Left colon (tissue), 2 donors: ENCODE data around the gene SLC39A9. TPM values are rescaled to one million over a fixed set of nuclear protein-coding genes. Genes with fewer than 3 reads are reported as not detected.
"Not testable (repeated sequence)": the region's sequence is repeated elsewhere in the genome, so short reads cannot be mapped to it uniquely, and the experiment has no call there.

ENCODE experiments used
- ATAC-seq: fragments of 200-7000 bp; cut with Tn5 transposase; one replicate; pipeline ENCODE4 v1.9.1; 2020; ENCODE audit warnings: mild to moderate bottlenecking, moderate library complexity
- DNase-seq, 2 donors: peaks; one replicate each; pipeline ENCODE4 v3.0.0-alpha.2; 2020
- intact Hi-C, 2 donors: fragments of 100-400 bp; cut with DNase I in 1 of 2; cut with micrococcal nuclease in 1 of 2; formaldehyde crosslinking; loops; one replicate each; pipeline versions ENCODE4 v1.11.2 to v1.14.0; 2022; cut with DNase I, micrococcal nuclease
- total RNA-seq, 2 donors: library from RNA; stranded (reverse); fragmentation: NEBNext Ultra II Directional; extraction: Animal tissue kit (Norgen Biotek cat#: 25700); gene quantifications; one replicate each; pipeline ENCODE4 v1.2.1, GENCODE V29; 2021
- donor health status: DM: no; HTN: no; CAD: no.
- donor health status: DM: yes; HTN: yes; CAD: no.

The SLC39A9 gene
- total RNA-seq, 2 donors from 2014 or later = 80.7 to 84.5 TPM

- intact Hi-C loops = no loop called here
- ATAC-seq (no peak), DNase-seq (no peak)
These were observed 34.5 kb upstream of the SLC39A9 start for GRCh38 chr14:69363964-69364363.

DNA sequence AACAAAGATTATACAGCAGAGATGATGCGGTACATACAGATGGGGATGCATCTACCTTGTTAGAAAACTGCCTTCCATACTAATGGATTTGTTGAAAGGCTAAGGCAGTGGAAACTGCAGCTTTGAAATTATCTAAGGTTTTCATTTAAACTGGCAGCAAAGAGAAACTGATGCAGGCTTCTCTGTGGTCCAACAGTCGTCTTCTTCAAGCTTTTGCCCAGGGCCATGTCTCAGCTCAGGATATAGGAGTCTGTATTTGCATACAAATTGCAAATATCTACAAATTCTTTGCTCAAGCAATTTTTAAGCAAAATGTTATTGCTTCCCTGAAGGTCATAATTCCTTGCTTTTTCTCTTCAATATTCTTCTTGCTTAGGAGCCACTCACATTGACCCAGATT is 34.1 kb upstream of the SLC39A9 start:
- intact Hi-C loops = no loop called here
- no peak for DNase-seq
- no peak for ATAC-seq

- ATAC-seq (no peak), DNase-seq (no peak)
- intact Hi-C loops = no loop called here
These were observed 32.4 kb upstream of the SLC39A9 start for GRCh38 chr14:69366069-69366468.

- intact Hi-C loops = no loop called here
- ATAC-seq = no peak
These were observed 31.7 kb upstream of the SLC39A9 start for GRCh38 chr14:69366761-69367160.

DNA sequence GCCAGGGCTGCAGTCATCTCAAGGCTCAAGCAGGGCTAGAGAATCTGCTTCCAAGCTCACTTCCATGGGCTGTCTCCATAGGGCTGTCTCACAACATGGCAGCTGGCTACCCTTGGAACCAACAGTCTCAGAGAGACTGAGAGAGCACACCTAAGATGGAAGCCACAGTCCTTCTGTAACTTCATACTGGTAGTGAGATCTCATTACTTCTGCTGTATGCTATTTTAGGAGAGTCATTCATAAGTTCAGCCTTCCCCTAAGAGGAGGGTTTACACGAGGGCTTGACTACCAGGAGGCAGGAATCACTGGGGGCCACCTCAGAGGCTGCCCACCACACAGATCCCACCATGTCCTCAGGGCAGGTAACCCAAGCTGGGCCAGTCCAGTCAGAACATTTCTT is 30.1 kb upstream of the SLC39A9 start:
- no peak for DNase-seq
- no peak for ATAC-seq
- intact Hi-C loops = no loop called here

More at GRCh38 chr14:69366761-69367160, 31.7 kb upstream of the SLC39A9 start:
- DNase-seq = no peak

GRCh38 chr14:69370061-69370460 is 28.4 kb upstream of the SLC39A9 start:
- no peak for DNase-seq
- intact Hi-C loops = no loop called here
- no peak for ATAC-seq

DNA sequence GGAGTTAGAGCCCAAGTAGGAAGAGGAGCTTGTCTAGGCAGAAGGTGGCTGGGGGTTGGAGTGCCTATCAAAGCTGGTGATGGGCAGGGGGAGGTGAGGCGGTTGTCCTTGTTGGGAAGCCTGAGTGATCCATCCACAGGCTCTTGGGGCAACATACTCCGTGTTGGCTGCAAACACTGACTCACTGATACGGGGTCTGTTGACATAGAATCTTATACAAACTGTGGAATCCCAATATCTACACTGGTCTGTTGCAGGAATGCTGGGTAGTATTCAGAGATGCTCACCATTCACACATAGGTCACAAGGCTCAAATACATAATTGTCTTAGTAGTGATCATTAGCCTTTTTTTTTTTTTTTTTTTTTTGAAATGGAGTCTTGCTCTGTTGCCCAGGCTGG is 26.3 kb upstream of the SLC39A9 start:
- intact Hi-C loops = no loop called here
- no peak for ATAC-seq

DNA sequence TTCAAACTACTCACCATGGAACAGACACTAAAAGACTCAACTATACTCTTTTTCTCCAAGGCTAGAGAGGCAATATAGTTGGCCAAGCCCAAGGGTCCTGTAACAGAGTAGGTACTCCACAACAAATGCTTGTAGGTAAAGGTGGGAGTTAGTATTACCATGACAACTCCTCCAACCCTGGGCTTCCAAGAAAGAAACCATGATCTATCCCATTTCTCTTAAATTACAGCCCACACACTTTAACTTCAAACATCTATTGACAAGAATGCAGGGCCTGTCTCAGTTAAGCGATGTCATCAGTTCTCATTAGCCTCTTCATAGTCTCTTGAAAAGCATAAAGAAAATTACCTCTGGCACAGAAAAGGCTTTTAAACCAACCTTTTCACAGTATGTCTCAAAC is 25.4 kb upstream of the SLC39A9 start:
- DNase-seq = no peak
- no peak for ATAC-seq
- intact Hi-C loops = no loop called here

More for the DNA sequence above, 26.3 kb upstream of the SLC39A9 start:
- DNase-seq = no peak

DNA sequence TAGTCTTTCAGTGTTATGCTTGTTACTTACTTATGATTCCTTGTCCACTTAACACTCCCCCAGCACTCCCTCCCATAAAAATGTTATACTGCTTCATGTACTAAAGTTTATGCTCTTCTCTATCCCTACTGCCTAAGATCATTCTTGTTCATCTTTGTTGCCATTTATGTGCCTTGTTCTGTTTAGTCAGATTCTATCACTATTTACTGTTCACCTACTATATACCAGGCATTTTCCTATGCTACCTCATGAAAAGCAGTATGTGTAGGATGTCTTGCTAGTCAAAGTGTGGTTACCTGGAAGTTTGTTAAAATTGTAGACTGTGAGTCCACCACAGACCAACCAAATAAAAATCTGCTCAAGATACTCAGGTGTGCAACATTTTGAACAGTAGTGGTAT is 24.3 kb upstream of the SLC39A9 start:
- intact Hi-C loops = no loop called here
- DNase-seq (no peak), ATAC-seq (no peak)

DNA sequence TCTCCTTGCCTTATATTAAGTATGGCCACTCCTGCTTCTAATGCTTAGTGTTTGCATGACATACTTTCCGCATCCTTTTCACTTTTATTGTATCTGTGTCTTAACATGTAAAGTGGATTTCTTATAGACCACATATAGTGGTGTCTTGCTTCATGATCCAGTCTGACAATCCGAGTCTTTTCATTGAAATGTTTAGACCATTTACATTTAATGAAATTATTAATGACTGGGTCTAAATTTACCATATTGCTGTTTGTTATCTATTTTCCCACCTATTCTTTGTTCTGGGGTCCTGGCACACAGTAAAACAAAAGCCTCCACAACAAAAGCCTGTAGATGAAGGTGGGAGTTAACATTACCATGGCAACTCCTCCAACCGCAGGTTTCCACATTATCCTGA is 23.3 kb upstream of the SLC39A9 start:
- intact Hi-C loops = no loop called here
- ATAC-seq (no peak), DNase-seq (no peak)

DNA sequence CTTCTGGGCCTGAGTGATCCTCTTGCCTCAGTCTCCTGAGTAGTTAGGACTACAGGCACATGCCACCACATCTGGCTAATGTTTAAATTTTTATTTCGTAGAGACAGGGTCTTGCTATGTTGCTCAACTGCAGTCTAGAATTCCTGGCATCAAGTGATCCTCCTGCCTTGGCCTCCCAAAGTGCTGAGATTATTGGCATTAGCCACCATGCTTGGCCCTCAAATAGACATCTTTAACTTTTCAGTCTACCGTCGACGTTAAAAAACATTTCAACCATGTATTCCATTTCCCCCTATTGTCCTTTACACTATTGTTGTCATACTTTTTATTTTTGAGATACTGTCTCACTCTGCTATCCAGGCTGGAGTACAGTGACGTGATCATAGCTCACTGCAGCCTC is 22.8 kb upstream of the SLC39A9 start:
- no peak for ATAC-seq
- intact Hi-C loops = no loop called here

GRCh38 chr14:69376439-69376838 is 22.1 kb upstream of the SLC39A9 start:
- no peak for DNase-seq
- no peak for ATAC-seq
- intact Hi-C loops = no loop called here

More for the DNA sequence above, 22.8 kb upstream of the SLC39A9 start:
- no peak for DNase-seq

- DNase-seq (no peak), ATAC-seq (no peak)
- intact Hi-C loops = no loop called here
These were observed 20.2 kb upstream of the SLC39A9 start for GRCh38 chr14:69378274-69378673.

DNA sequence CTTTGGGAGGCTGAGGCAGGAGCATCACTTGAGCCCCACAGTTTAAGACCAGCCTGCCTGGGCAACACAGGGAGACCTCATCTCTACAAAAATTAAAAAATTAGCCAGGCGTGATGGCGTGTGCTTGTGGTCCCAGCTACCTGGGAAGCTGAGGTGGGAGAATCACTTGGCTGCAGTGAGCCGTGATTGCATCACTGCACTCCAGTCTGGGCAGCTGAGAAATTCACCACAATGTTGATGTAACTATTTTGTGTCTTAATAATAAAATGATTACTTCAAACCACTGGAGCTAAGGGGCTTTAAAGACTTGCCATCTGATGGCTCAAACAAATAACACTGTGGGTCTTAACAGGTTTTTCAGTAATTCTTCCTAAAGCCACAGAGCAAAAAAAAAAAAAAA is 11.2 kb upstream of the SLC39A9 start:
- intact Hi-C loops = no loop called here
- ATAC-seq (no peak), DNase-seq (no peak)

- intact Hi-C loops, ATAC-seq, DNase-seq: not testable (repeated sequence)
These were observed 7.1 kb upstream of the SLC39A9 start for GRCh38 chr14:69391400-69391799.

GRCh38 chr14:69392481-69392880 is 6.0 kb upstream of the SLC39A9 start:
- intact Hi-C loops = no loop called here
- no peak for ATAC-seq
- no peak for DNase-seq

- intact Hi-C loops = no loop called here
- ATAC-seq (no peak), DNase-seq (no peak)
These were observed 2.6 kb upstream of the SLC39A9 start for GRCh38 chr14:69395929-69396328.

GRCh38 chr14:69398818-69399210 is 322 bp downstream of the SLC39A9 start:
- ATAC-seq (no peak), DNase-seq (no peak)
- intact Hi-C loops = no loop called here

DNA sequence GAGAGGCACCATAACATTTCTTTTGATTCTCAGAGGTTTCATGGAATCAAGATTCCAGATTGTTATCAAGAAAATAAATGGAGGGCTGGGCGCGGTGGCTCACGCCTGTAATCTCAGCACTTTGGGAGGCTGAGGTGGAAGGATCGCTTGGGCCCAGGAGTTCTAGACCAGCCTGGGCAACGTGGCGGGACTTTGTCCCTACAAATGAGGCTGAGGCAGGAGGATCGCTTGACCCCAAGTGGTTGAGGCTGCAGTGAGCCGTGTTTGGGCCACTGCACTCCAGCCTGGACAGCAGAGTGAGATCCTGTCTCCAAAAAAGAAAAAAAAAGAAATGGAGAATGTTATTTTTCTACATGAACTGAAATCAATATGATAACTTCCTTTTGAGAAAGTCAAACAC is 1.3 kb downstream of the SLC39A9 start:
- ATAC-seq = no peak
- DNase-seq = no peak
- intact Hi-C loops = no loop called here

DNA sequence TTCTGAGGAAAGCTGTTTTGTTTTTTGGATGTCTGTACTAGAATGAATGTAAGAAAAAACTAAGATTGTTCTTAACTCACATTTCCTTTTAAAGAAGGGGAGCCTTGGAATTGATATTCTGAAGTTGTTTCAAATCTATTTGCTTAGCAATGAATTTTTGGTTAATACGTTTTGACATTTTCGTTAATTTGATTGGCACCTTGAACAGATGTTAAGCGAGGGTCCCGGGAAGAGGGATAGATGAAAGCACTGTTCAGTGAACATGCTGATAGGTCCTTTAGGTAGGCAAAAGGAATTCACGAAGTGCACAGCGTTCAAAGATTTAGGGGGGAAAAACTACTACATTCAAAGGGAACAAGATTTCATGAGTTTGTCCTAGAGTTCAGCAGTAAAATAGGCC is 1.7 kb downstream of the SLC39A9 start:
- no peak for DNase-seq
- ATAC-seq = no peak
- intact Hi-C loops = no loop called here

GRCh38 chr14:69401841-69402240 is 3.3 kb downstream of the SLC39A9 start:
- DNase-seq = no peak
- ATAC-seq = no peak

GRCh38 chr14:69404478-69404877 is 6.0 kb downstream of the SLC39A9 start:
- intact Hi-C loops = no loop called here
- ATAC-seq = no peak
- DNase-seq = no peak

More at GRCh38 chr14:69401841-69402240, 3.3 kb downstream of the SLC39A9 start:
- intact Hi-C loops = no loop called here
